GM21619 (cell line): ENCODE measurements around the gene SCG2.
A peak's percentile ranks its signal among the peaks of the same experiment; 100 is the strongest.

Source experiments
- ATAC-seq: cut with Tn5 transposase; IDR thresholded peaks from one replicate; pipeline ENCODE4 v1.9.1; 2021; ENCODE audit not compliant: unreplicated experiment

SCG2 gene

GRCh38 chr2:223601932-223602666, at the start of gene SCG2:
SCG2 (minus strand) TSS chr2:223602361; CDS start chr2:223599282, 3,079 bp downstream.
- peak; percentile 96 for ATAC-seq

GRCh38 chr2:223649554-223650533, 47.7 kb upstream of the SCG2 start:
- no peak for ATAC-seq

- ATAC-seq = no peak
Measured at GRCh38 chr2:223648755-223649154, 46.6 kb upstream of the SCG2 start.

GRCh38 chr2:223647258-223647952, 45.2 kb upstream of the SCG2 start:
- ATAC-seq = peak; percentile 96

- no peak for ATAC-seq
Measured at GRCh38 chr2:223644136-223644535, 42.0 kb upstream of the SCG2 start.

- ATAC-seq = no peak
Measured at GRCh38 chr2:223643309-223643708, 41.1 kb upstream of the SCG2 start.

GRCh38 chr2:223642506-223642905, 40.3 kb upstream of the SCG2 start:
- no peak for ATAC-seq

GRCh38 chr2:223641082-223641481, 38.9 kb upstream of the SCG2 start:
- no peak for ATAC-seq

- no peak for ATAC-seq
Measured at GRCh38 chr2:223635080-223635479, 32.9 kb upstream of the SCG2 start.

GRCh38 chr2:223634238-223634637, 32.1 kb upstream of the SCG2 start:
- ATAC-seq = no peak

GRCh38 chr2:223633656-223634055, 31.5 kb upstream of the SCG2 start:
- no peak for ATAC-seq

- ATAC-seq = no peak
Measured at GRCh38 chr2:223632826-223633225, 30.7 kb upstream of the SCG2 start.

GRCh38 chr2:223626716-223627115, 24.6 kb upstream of the SCG2 start:
- no peak for ATAC-seq

GRCh38 chr2:223625652-223626051, 23.5 kb upstream of the SCG2 start:
- ATAC-seq = no peak

- no peak for ATAC-seq
Measured at GRCh38 chr2:223621901-223622300, 19.7 kb upstream of the SCG2 start.

- no peak for ATAC-seq
Measured at GRCh38 chr2:223619486-223620129, 17.4 kb upstream of the SCG2 start.

- no peak for ATAC-seq
Measured at GRCh38 chr2:223618172-223619035, 16.2 kb upstream of the SCG2 start.

- ATAC-seq = no peak
Measured at GRCh38 chr2:223614534-223614933, 12.4 kb upstream of the SCG2 start.

GRCh38 chr2:223613017-223613950, 11.1 kb upstream of the SCG2 start:
- no peak for ATAC-seq
